HCT116 (cell line): ENCODE data around the gene LRP4. TPM values are rescaled to one million over a fixed set of nuclear protein-coding genes. Genes with fewer than 3 reads are reported as not detected.

Experiments used
- ATAC-seq: fragments of 200-7000 bp; cut with Tn5 transposase; 2 replicates; pipeline ENCODE4 v1.9.1; 2020; ENCODE audit warnings: mild to moderate bottlenecking, moderate library complexity
- BruUV-seq: library from RNA; stranded (reverse); fragments of 400-500 nt; replicated peaks from 2 replicates; lab custom pipeline; 2021; lab: Mats Ljungman, UMichigan
- CTCF ChIA-PET: fragments of 300-600 bp; sonication (Branson Sonifier 250); formaldehyde crosslinking; loops from one replicate; lab custom pipeline; 2021; ENCODE audit warnings: antibody characterized with exemption; lab: Charles Lee
- POLR2A ChIA-PET: fragments of 300-600, 350-600 bp; sonication (Branson Sonifier 250); formaldehyde crosslinking; loops from one replicate; lab custom pipeline; 2021; ENCODE audit warnings: antibody characterized with exemption; lab: Charles Lee
- RAD21 ChIA-PET, 2 experiments: fragments of 300-600 bp; sonication (Branson Sonifier 250); formaldehyde crosslinking; loops; one replicate each; lab custom pipeline; 2023; ENCODE audit warnings: low total read pairs in 2 of 2; ENCODE audit not compliant: uncharacterized antibody in 2 of 2, unreplicated experiment in 2 of 2, low non-redundant PET in 1 of 2; lab: Charles Lee
- DNase-seq: peaks from one replicate; pipeline ENCODE4 v3.0.0-alpha.2; 2010; ENCODE audit warnings: low read depth, low spot score
- H2AFZ ChIP-seq: fragments of 200-600 bp; shearing (Covaris generic), sonication (generic); 2 replicates; pipeline ENCODE4 v1.6.1; 2017; ENCODE audit warnings: low read depth, mixed run types, mixed read lengths, antibody characterized with exemption, low read length; ENCODE audit not compliant: poor library complexity, severe bottlenecking
- H3K27ac ChIP-seq: 2 replicates; pipeline ENCODE4 v1.5.1; 2012; ENCODE audit warnings: low read depth, low read length
- H3K27me3 ChIP-seq: fragments of 200-600 bp; sonication (generic); 2 replicates; pipeline ENCODE4 v1.6.1; 2016; ENCODE audit warnings: mixed run types, low read length, mixed read lengths; ENCODE audit not compliant: insufficient read depth
- H3K36me3 ChIP-seq, 2 experiments: fragments of 200-500 bp in 1 of 2; fragments of 200-600 bp in 1 of 2; sonication (Bioruptor generic) in 1 of 2; sonication (generic) in 1 of 2; 2 replicates each; pipeline versions ENCODE4 v1.5.1 to v1.6.1; 2014 to 2016; ENCODE audit warnings: low read length in 2 of 2, inconsistent platforms in 1 of 2, mixed read lengths in 1 of 2, mixed run types in 1 of 2; ENCODE audit not compliant: insufficient read depth in 2 of 2, control insufficient read depth in 1 of 2
- H3K4me1 ChIP-seq, 2 experiments: fragments of 200-600 bp in 1 of 2; sonication (generic) in 1 of 2; 2 replicates each; pipeline versions ENCODE4 v1.5.1 to v1.6.1; 2012 to 2017; ENCODE audit warnings: low read length in 2 of 2, inconsistent platforms in 1 of 2, mild to moderate bottlenecking in 1 of 2, mixed read lengths in 1 of 2, mixed run types in 1 of 2, moderate library complexity in 1 of 2; ENCODE audit not compliant: insufficient read depth in 2 of 2, control insufficient read depth in 1 of 2
- H3K4me2 ChIP-seq: fragments of 200-600 bp; sonication (generic); 2 replicates; pipeline ENCODE4 v1.6.1; 2017; ENCODE audit warnings: mixed run types, low read length, mixed read lengths
- H3K4me3 ChIP-seq, 2 experiments: fragments of 200-600 bp in 1 of 2; sonication (generic) in 1 of 2; replicated peaks in 1 of 2; 2 replicates each; pipeline ENCODE4 v1.5.1; 2011 to 2016; ENCODE audit warnings: low read length in 2 of 2, control low read depth in 1 of 2, low read depth in 1 of 2, mild to moderate bottlenecking in 1 of 2, mixed read lengths in 1 of 2, mixed run types in 1 of 2
- H3K79me2 ChIP-seq: fragments of 200-600 bp; sonication (generic); 2 replicates; pipeline ENCODE4 v1.6.1; 2017; ENCODE audit warnings: mild to moderate bottlenecking, mixed run types, low read length, moderate library complexity, mixed read lengths; ENCODE audit not compliant: insufficient read depth
- H3K9ac ChIP-seq: fragments of 200-600 bp; sonication (generic); 2 replicates; pipeline ENCODE4 v1.6.1; 2016; ENCODE audit warnings: low read length, mixed read lengths
- H3K9me2 ChIP-seq: fragments of 200-600 bp; sonication (generic), shearing (Covaris generic); 2 replicates; pipeline ENCODE4 v1.6.1; 2017; ENCODE audit warnings: mixed run types, mild to moderate bottlenecking, moderate library complexity; ENCODE audit not compliant: insufficient read depth
- H3K9me3 ChIP-seq, 2 experiments: fragments of 200-500 bp in 1 of 2; fragments of 200-600 bp in 1 of 2; sonication (Bioruptor generic) in 1 of 2; sonication (generic) in 1 of 2; 2 replicates each; pipeline ENCODE4 v1.6.1; 2014 to 2017; ENCODE audit warnings: low read length in 2 of 2, mixed read lengths in 2 of 2, inconsistent platforms in 1 of 2, low read depth in 1 of 2, mild to moderate bottlenecking in 1 of 2, mixed run types in 1 of 2, moderate library complexity in 1 of 2; ENCODE audit not compliant: control insufficient read depth in 1 of 2, insufficient read depth in 1 of 2
- H4K20me1 ChIP-seq: fragments of 200-600 bp; sonication (generic), shearing (Covaris generic); 2 replicates; pipeline ENCODE4 v1.6.1; 2017; ENCODE audit warnings: mixed run types, mild to moderate bottlenecking, moderate library complexity; ENCODE audit not compliant: insufficient read depth
- ATF3 ChIP-seq: IDR thresholded peaks from 2 replicates; pipeline ENCODE4 v1.6.1; 2012
- EGR1 ChIP-seq: IDR thresholded peaks from 2 replicates; pipeline ENCODE4 v1.6.1; 2012; ENCODE audit warnings: low read depth
- ELF1 ChIP-seq: IDR thresholded peaks from 2 replicates; pipeline ENCODE4 v1.6.1; 2012; ENCODE audit warnings: low read depth, borderline replicate concordance
- POLR2AphosphoS5 ChIP-seq: IDR thresholded peaks from 2 replicates; pipeline ENCODE4 v1.6.1; 2011; ENCODE audit warnings: mild to moderate bottlenecking, low read depth, low read length, moderate library complexity
- REST ChIP-seq: IDR thresholded peaks from 2 replicates; pipeline ENCODE4 v1.6.1; 2012; ENCODE audit warnings: low read depth
- SIN3A ChIP-seq: IDR thresholded peaks from 2 replicates; pipeline ENCODE4 v1.6.1; 2012; ENCODE audit warnings: low read depth
- SP1 ChIP-seq: IDR thresholded peaks from 2 replicates; pipeline ENCODE4 v1.6.1; 2012; ENCODE audit warnings: low read depth
- SRF ChIP-seq: IDR thresholded peaks from 2 replicates; pipeline ENCODE4 v1.6.1; 2012; ENCODE audit warnings: low read depth
- YY1 ChIP-seq: IDR thresholded peaks from 2 replicates; pipeline ENCODE4 v1.6.1; 2011; ENCODE audit warnings: low read length, low read depth, moderate library complexity, mild to moderate bottlenecking; ENCODE audit not compliant: insufficient replicate concordance; ENCODE audit errors: extremely low read depth
- intact Hi-C: fragments of 100-400 bp; cut with micrococcal nuclease; formaldehyde crosslinking; loops from 2 replicates; pipeline ENCODE4 v1.10.0; 2022
- total RNA-seq: library from RNA; stranded (reverse); gene quantifications from one replicate; pipeline ENCODE4 v1.2.1, GENCODE V29; 2021; ENCODE audit not compliant: unreplicated experiment
- TF ChIP-seq, protein P1 (sequence below): IDR thresholded peaks from 2 replicates; pipeline ENCODE4 v1.6.1; 2012

Gene LRP4
- total RNA-seq, 1 experiment from 2014 or later, result 7.4 TPM

- Histone ChIP-seq H3K27ac (no peak overlapping the region), H3K4me1 (peaks cover 13 to 24% of the 10 kb centered on the region in 2 experiments; a peak in 3 of 4 replicates), H3K36me3 (no peaks in the 10 kb centered on the region), H3K9ac (peak overlapping the region; percentile 49), H3K27me3 (no peaks in the 10 kb centered on the region), H3K9me3 (no peaks in the 10 kb centered on the region), H3K79me2 (no peaks in the 10 kb centered on the region), H3K4me2 (peak overlapping the region; percentile 96), H2AFZ (peak overlapping the region; percentile 75), H3K9me2 (no peaks in the 10 kb centered on the region), H4K20me1 (no peaks in the 10 kb centered on the region), H3K4me3 (peak overlapping the region; percentile 38 to 62)
- ChIA-PET RAD21 (no interaction called here), POLR2A (no interaction called here), CTCF (interaction anchor here (0.6 to 3.0 kb wide), 2 partner anchors 234 to 595 kb away, joined by 3 to 14 read pairs; no protein-coding TSS in a partner anchor)
- intact Hi-C loops, result no loop called here
- TF ChIP-seq SP1, result no peak
- no peak for TF ChIP-seq ATF3
- TF ChIP-seq EGR1, result 0 out of 2 replicates have a peak, but pooled peaks have one; percentile 43
- no peak for TF ChIP-seq POLR2AphosphoS5
- ATAC-seq, result no peak
- DNase-seq, result no peak
- no TSS peak for BruUV-seq
These were observed 601 bp upstream of the LRP4 start for GRCh38 chr11:46918788-46919513.

DNA sequence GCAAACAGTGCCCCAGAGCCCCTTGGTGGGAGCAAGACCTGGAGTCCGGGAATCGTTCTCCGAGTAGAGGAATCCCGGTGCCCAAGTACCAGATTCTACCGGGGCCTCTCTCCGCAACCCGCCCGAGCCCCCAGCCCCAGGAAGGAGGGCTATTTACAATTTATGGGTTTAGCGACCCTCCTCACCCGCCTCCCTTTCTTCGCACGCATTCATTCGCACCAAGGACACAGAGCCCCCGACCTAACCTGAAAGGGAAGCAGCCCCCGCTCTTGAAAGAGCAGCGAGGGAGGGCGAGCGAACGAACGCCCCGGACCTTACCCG lies 628 bp downstream of the LRP4 start:
- no peaks in the 10 kb centered on the region for H3K36me3 ChIP-seq
- peak overlapping the region; percentile 61 for H3K9ac ChIP-seq
- POLR2A ChIA-PET, result no interaction called here
- no peak overlapping the region for H2AFZ ChIP-seq
- TF ChIP-seq, protein P1, sequence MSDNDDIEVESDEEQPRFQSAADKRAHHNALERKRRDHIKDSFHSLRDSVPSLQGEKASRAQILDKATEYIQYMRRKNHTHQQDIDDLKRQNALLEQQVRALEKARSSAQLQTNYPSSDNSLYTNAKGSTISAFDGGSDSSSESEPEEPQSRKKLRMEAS, result no peak
- TF ChIP-seq POLR2AphosphoS5 (no peak), SIN3A (no peak), REST (no peak), ELF1 (no peak), YY1 (no peak), SP1 (no peak), SRF (no peak)
- no peaks in the 10 kb centered on the region for H3K9me2 ChIP-seq
- no peaks in the 10 kb centered on the region for H3K27me3 ChIP-seq
- ATAC-seq (no peak), DNase-seq (no peak)
- H3K9me3 ChIP-seq, result no peaks in the 10 kb centered on the region
- BruUV-seq, result no TSS peak
- H3K4me2 ChIP-seq, result peak overlapping the region; percentile 96
- peak overlapping the region; percentile 38 to 57 for H3K4me3 ChIP-seq
- RAD21 ChIA-PET, result no interaction called here
- H3K4me1 ChIP-seq, result peaks cover 13 to 24% of the 10 kb centered on the region in 2 experiments; a peak in 3 of 4 replicates
- H3K79me2 ChIP-seq, result no peaks in the 10 kb centered on the region
- peak overlapping the region; percentile 46; the same call in 1 of the 2 replicates for H3K27ac ChIP-seq
- H4K20me1 ChIP-seq, result no peaks in the 10 kb centered on the region
- CTCF ChIA-PET, result no interaction called here
- intact Hi-C loops, result no loop called here
